Measurements from ENCODE around the gene GATA1.

GATA1 gene

GRCh38 chrX:48786825-48787504 is 575 bp downstream of the GATA1 start:
- no peak for DNase-seq (ENCODE audit: low spot score)
- TF ChIP-seq, protein P1, sequence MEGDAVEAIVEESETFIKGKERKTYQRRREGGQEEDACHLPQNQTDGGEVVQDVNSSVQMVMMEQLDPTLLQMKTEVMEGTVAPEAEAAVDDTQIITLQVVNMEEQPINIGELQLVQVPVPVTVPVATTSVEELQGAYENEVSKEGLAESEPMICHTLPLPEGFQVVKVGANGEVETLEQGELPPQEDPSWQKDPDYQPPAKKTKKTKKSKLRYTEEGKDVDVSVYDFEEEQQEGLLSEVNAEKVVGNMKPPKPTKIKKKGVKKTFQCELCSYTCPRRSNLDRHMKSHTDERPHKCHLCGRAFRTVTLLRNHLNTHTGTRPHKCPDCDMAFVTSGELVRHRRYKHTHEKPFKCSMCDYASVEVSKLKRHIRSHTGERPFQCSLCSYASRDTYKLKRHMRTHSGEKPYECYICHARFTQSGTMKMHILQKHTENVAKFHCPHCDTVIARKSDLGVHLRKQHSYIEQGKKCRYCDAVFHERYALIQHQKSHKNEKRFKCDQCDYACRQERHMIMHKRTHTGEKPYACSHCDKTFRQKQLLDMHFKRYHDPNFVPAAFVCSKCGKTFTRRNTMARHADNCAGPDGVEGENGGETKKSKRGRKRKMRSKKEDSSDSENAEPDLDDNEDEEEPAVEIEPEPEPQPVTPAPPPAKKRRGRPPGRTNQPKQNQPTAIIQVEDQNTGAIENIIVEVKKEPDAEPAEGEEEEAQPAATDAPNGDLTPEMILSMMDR (IDR thresholded peaks at IDR 0.05; ENCODE audit: borderline replicate concordance, control extremely low read depth, extremely low read depth, insufficient read depth, missing control alignments) = no peak
- in situ Hi-C loops (cut with MboI; ENCODE audit: low sequenced_read_pairs, unreplicated experiment) = no loop called here

GRCh38 chrX:48787505-48788443 is 1.4 kb downstream of the GATA1 start:
- DNase-seq (ENCODE audit: low spot score) = no peak
- in situ Hi-C loops (cut with MboI; ENCODE audit: low sequenced_read_pairs, unreplicated experiment) = no loop called here
- TF ChIP-seq, protein P1 (IDR thresholded peaks at IDR 0.05; ENCODE audit: borderline replicate concordance, control extremely low read depth, extremely low read depth, insufficient read depth, missing control alignments) = no peak

GRCh38 chrX:48789366-48790220 is 3.2 kb downstream of the GATA1 start:
- TF ChIP-seq, protein P1 (IDR thresholded peaks at IDR 0.05; ENCODE audit: borderline replicate concordance, control extremely low read depth, extremely low read depth, insufficient read depth, missing control alignments) = no peak
- no peak for DNase-seq (ENCODE audit: low spot score)
- in situ Hi-C loops (cut with MboI; ENCODE audit: low sequenced_read_pairs, unreplicated experiment) = no loop called here

GRCh38 chrX:48790477-48790876 is 4.1 kb downstream of the GATA1 start:
- in situ Hi-C loops (cut with MboI; ENCODE audit: low sequenced_read_pairs, unreplicated experiment) = no loop called here
- DNase-seq (ENCODE audit: low spot score) = no peak
- TF ChIP-seq, protein P1 (IDR thresholded peaks at IDR 0.05; ENCODE audit: borderline replicate concordance, control extremely low read depth, extremely low read depth, insufficient read depth, missing control alignments) = no peak

DNA sequence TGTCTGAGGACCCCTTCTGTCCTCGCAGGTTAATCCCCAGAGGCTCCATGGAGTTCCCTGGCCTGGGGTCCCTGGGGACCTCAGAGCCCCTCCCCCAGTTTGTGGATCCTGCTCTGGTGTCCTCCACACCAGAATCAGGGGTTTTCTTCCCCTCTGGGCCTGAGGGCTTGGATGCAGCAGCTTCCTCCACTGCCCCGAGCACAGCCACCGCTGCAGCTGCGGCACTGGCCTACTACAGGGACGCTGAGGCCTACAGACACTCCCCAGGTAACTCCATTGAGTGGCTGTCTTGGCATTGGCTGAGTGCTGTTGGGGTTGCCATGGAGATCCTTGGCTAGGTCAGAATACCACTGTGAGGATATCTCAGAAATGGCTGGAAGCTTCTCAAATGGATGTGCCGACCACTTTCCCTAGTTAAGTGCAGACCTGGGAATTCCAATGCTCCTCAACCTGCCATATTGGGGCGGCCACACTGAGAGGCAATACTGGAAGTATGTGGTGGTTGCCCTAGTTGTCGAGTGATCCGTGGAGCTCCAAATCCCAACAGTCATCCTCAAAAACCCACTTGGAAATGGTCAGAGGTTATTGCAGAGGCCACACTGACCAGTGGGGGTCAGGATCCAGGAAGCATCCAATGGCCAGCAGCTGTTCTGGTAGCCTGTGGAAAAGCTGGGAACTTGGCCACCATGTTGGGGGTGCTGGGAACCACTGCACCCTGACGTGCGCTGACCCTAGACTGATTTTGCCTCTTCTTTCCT is 4.9 kb downstream of the GATA1 start:
- in situ Hi-C loops (cut with MboI; ENCODE audit: low sequenced_read_pairs, unreplicated experiment) = no loop called here
- TF ChIP-seq, protein P1 (IDR thresholded peaks at IDR 0.05; ENCODE audit: borderline replicate concordance, control extremely low read depth, extremely low read depth, insufficient read depth, missing control alignments) = no peak
- no peak for DNase-seq (ENCODE audit: low spot score)
